Measurements from ENCODE around the gene WIF1. TPM values are rescaled to one million over a fixed set of nuclear protein-coding genes. Genes with fewer than 3 reads are reported as not detected.
A peak's percentile ranks its signal among the peaks of the same experiment; 100 is the strongest.

WIF1 gene
- not detected for total RNA-seq
- polyA plus RNA-seq (2013, experiment 1 of 2) = not detected
- polyA plus RNA-seq (2013, experiment 2 of 2) = 0.23 TPM
- total RNA-seq = 0 to 0.20 (median 0) reads per million in 172 experiments

- Histone ChIP-seq H3K4me3 (ENCODE audit: low read length) (peak within 1 kb of the TSS; percentile 11), H3K36me3 (ENCODE audit: insufficient read depth, low read length) (no peaks in the 10 kb centered on the region), H3K9me3 (ENCODE audit: control insufficient read depth in 1 of 2, insufficient read depth in 1 of 2, low read length in 2 of 2) (peaks cover 0 to 9% of the 10 kb centered on the region in 2 experiments), H3K27me3 (ENCODE audit: control insufficient read depth in 1 of 2, insufficient read depth in 2 of 2, low read length in 2 of 2) (peaks cover 26 to 67% of the 10 kb centered on the region in 2 experiments), H3K27ac (ENCODE audit: low read depth in 1 of 2, low read length in 2 of 2) (no peak within 1 kb of the TSS), H3K4me1 (ENCODE audit: insufficient read depth, low read length) (peaks cover 12% of the 10 kb centered on the region)
- no peaks in the 10 kb centered on the region for H3K4me1 Mint-ChIP-seq (ENCODE audit: low read depth)
- no peak within 1 kb of the TSS for H3K27ac Mint-ChIP-seq
- ATAC-seq (ENCODE audit: poor library complexity) (peak; percentile 37), DNase-seq (peak in 4 of 14 experiments; percentile 3 to 33 (median 8))
- TF ChIP-seq CTCF (IDR thresholded peaks at IDR 0.05) = no peak
- H3K4me3 Mint-ChIP-seq = peak within 1 kb of the TSS; percentile 39
- POLR2A ChIA-PET = interaction anchor here (1.8 kb wide), 1 partner anchor 48 kb away, joined by 4 read pairs; the partner anchor contains the start of gene LEMD3
- H3K27me3 Mint-ChIP-seq = peaks cover 56% of the 10 kb centered on the region
- no peaks in the 10 kb centered on the region for H3K9me3 Mint-ChIP-seq
- intact Hi-C loops (cut with DNase I, micrococcal nuclease) = no loop called here
- no peaks in the 10 kb centered on the region for H3K36me3 Mint-ChIP-seq (ENCODE audit: low read depth)
- CTCF ChIA-PET = no interaction called here
These were observed at the start of gene WIF1 for GRCh38 chr12:65121049-65121955. WIF1 (minus strand) TSS chr12:65121305; CDS start chr12:65121191, 114 bp downstream.

- CTCF ChIA-PET = interaction anchor here (2.3 kb wide), 1 partner anchor 62 kb away, joined by 8 read pairs; no protein-coding TSS in a partner anchor
- POLR2A ChIA-PET = interaction anchor here (1.6 to 3.7 kb wide), 7 partner anchors 9 to 999 kb away, joined by 7 to 42 read pairs (median 29); partner anchors contain the start of gene TMBIM4
- Histone ChIP-seq H3K36me3 (ENCODE audit: insufficient read depth, low read length) (no peaks in the 10 kb centered on the region), H3K4me3 (ENCODE audit: low read length) (peak overlapping the region; percentile 74), H3K27ac (ENCODE audit: low read depth in 1 of 2, low read length in 2 of 2) (peak overlapping the region in 1 of 2 donors; percentile 83), H3K27me3 (ENCODE audit: control insufficient read depth in 1 of 2, insufficient read depth in 2 of 2, low read length in 2 of 2) (no peaks in the 10 kb centered on the region), H3K9me3 (ENCODE audit: control insufficient read depth in 1 of 2, insufficient read depth in 1 of 2, low read length in 2 of 2) (no peaks in the 10 kb centered on the region), H3K4me1 (ENCODE audit: insufficient read depth, low read length) (peaks cover 24% of the 10 kb centered on the region)
- no peak for TF ChIP-seq CTCF (IDR thresholded peaks at IDR 0.05)
- H3K9me3 Mint-ChIP-seq = no peaks in the 10 kb centered on the region
- peak overlapping the region; percentile 99 for H3K27ac Mint-ChIP-seq
- H3K4me3 Mint-ChIP-seq = peak overlapping the region; percentile 96
- peaks cover 7% of the 10 kb centered on the region for H3K27me3 Mint-ChIP-seq
- DNase-seq (peak; percentile 28 to 87 (median 66)), ATAC-seq (ENCODE audit: poor library complexity) (peak; percentile 35)
- H3K4me1 Mint-ChIP-seq (ENCODE audit: low read depth) = peaks cover 24% of the 10 kb centered on the region
- H3K36me3 Mint-ChIP-seq (ENCODE audit: low read depth) = peaks cover 38% of the 10 kb centered on the region
- intact Hi-C loops (cut with DNase I, micrococcal nuclease) = loop anchor here (5.0 to 10.0 kb wide), 6 partner anchors 37 to 1134 kb away; partner anchors contain the start of genes HELB (in 1 of the 2), KICS2 (in 1 of the 2), LLPH (in 1 of the 2) and XPOT (in 1 of the 2)
These were observed 49.2 kb upstream of the WIF1 start for GRCh38 chr12:65170209-65170881.

Measured in CD4-positive, alpha-beta T cell (primary cell).